Measurements from ENCODE around the gene MEPCE.

The MEPCE gene

DNA sequence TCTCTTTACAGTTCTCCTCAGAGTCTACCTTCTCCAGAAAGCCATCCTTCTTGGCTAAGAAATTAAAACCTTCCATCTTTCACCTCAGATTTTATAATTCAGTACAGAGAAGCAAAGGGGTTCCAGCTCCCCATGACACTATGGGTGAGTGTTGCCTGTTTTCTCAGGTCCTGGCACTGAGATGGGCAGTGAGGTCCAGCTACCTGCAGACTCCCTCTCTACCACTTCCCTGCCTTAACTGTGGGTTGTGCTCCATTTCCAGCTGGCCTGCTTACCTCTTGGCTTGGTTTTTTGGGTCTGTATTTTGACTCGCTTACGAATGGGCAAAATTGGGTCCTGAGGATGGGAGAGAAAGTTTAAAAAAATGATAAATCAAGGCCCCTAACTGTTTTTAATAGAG lies 27.4 kb upstream of the MEPCE start:
- Histone ChIP-seq H4K20me1 (ENCODE audit: insufficient read depth) (no peaks in the 10 kb centered on the region), H3K4me2 (no peak overlapping the region), H3K4me1 (ENCODE audit: low read depth, poor library complexity, severe bottlenecking) (peaks cover 17% of the 10 kb centered on the region), H3K79me2 (ENCODE audit: insufficient read depth, low read depth) (no peaks in the 10 kb centered on the region), H3K9ac (no peak overlapping the region), H3K27ac (no peak overlapping the region), H3K36me3 (ENCODE audit: insufficient read depth) (no peaks in the 10 kb centered on the region), H3K4me3 (IDR thresholded peaks at IDR 0.05; ENCODE audit: insufficient read depth, low read depth, low read length) (no peak overlapping the region), H2AFZ (ENCODE audit: low read depth) (no peak overlapping the region), H3K27me3 (ENCODE audit: insufficient read depth, low read depth) (peaks cover 42% of the 10 kb centered on the region)
- TF ChIP-seq, protein P1, sequence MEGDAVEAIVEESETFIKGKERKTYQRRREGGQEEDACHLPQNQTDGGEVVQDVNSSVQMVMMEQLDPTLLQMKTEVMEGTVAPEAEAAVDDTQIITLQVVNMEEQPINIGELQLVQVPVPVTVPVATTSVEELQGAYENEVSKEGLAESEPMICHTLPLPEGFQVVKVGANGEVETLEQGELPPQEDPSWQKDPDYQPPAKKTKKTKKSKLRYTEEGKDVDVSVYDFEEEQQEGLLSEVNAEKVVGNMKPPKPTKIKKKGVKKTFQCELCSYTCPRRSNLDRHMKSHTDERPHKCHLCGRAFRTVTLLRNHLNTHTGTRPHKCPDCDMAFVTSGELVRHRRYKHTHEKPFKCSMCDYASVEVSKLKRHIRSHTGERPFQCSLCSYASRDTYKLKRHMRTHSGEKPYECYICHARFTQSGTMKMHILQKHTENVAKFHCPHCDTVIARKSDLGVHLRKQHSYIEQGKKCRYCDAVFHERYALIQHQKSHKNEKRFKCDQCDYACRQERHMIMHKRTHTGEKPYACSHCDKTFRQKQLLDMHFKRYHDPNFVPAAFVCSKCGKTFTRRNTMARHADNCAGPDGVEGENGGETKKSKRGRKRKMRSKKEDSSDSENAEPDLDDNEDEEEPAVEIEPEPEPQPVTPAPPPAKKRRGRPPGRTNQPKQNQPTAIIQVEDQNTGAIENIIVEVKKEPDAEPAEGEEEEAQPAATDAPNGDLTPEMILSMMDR (conservative IDR thresholded peaks at IDR 0.05; ENCODE audit: low read depth, low read length): no peak

DNA sequence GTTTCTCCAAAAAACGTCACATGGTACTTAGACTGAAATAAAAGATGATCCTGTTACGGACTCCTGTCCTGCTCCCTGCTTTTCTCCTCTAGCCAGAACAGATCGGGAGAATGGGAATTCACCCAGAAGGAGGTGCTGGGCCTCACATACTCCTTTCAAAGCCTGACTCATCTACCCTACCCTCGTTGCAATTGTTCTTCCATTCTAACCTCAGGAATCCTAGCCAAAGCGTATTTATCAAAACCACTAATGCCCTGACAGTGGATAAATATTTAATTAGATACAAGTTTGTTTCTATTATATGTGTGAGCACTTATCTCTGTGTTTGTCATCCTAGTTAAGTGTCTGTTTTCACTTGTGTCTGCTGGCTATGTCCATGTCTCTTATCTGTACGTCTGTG lies 22.9 kb upstream of the MEPCE start:
- no peaks in the 10 kb centered on the region for H4K20me1 ChIP-seq (ENCODE audit: insufficient read depth)
- no peaks in the 10 kb centered on the region for H3K36me3 ChIP-seq (ENCODE audit: insufficient read depth)
- no peak overlapping the region for H3K4me2 ChIP-seq
- peaks cover 25% of the 10 kb centered on the region; the same call in 1 of the 2 replicates for H3K27me3 ChIP-seq (ENCODE audit: insufficient read depth, low read depth)
- H3K4me1 ChIP-seq (ENCODE audit: low read depth, poor library complexity, severe bottlenecking): peaks cover 11% of the 10 kb centered on the region
- no peak overlapping the region for H3K27ac ChIP-seq
- H3K4me3 ChIP-seq (IDR thresholded peaks at IDR 0.05; ENCODE audit: insufficient read depth, low read depth, low read length): no peak overlapping the region
- H3K79me2 ChIP-seq (ENCODE audit: insufficient read depth, low read depth): no peaks in the 10 kb centered on the region
- TF ChIP-seq, protein P1 (conservative IDR thresholded peaks at IDR 0.05; ENCODE audit: low read depth, low read length): no peak
- no peak overlapping the region for H3K9ac ChIP-seq
- H2AFZ ChIP-seq (ENCODE audit: low read depth): no peak overlapping the region

DNA sequence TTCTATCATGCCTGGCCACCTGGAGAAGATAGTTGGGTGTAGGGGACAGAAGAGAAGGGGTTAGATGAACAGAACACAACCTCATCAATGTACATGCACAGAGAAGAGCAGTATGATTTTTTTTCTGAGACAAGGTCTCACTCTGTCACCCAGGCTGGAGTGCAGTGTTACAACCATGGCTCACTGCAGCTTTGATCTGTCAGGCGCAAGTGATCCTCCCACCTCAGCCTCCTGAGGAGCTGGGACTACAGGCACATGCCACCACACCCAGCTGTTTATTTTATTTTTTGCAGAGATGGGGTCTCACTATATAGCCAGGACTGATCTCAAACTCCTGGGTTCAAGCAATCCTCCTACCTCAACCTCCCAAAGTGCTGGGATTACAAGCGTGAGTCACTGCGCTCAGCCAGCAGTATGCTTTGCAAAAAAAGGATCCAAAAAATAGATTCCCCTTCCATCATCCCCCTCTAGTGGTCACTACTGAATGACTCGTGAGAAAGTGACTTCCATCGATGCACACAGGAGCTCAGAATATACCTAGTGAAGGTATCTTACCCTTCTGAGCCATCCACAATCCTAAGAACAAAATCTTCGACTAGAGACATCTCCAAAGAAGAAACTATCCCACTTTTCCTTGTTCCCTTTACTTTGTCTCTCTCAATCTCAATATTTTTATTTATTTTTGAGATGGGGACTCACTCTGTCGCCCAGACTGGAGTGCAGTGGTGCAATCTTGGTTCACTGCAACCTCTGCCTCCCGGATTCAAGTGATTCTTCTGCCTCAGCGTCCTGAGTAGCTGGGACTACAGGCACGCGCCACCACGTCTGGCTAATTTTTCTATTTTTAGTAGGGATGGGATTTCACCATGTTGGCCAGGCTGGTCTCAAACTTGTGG lies 22.1 kb upstream of the MEPCE start:
- Histone ChIP-seq H3K9ac (no peak overlapping the region), H3K4me3 (IDR thresholded peaks at IDR 0.05; ENCODE audit: insufficient read depth, low read depth, low read length) (no peak overlapping the region)

DNA sequence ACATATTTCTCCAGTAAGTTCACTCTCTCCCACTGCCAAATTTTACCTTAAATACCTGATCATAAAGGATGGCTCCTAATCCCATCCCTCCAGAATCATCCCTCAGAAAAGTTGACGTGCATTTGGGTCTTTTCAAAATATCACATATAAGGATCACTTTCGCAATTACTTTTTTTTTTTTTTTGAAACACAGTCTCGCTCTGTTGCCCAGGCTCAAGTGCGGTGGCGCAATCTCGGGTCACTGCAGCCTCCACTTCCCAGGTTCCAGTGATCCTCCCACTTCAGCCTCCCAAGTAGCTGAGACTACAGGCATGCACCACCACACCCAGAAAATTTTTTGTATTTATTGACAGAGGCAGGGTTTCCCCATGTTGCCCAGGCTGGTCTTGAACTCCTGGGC lies 18.5 kb upstream of the MEPCE start:
- TF ChIP-seq, protein P1 (conservative IDR thresholded peaks at IDR 0.05; ENCODE audit: low read depth, low read length): no peak
- Histone ChIP-seq H3K4me1 (ENCODE audit: low read depth, poor library complexity, severe bottlenecking) (peaks cover 11% of the 10 kb centered on the region), H3K27ac (no peak overlapping the region), H3K36me3 (ENCODE audit: insufficient read depth) (no peaks in the 10 kb centered on the region), H3K79me2 (ENCODE audit: insufficient read depth, low read depth) (no peaks in the 10 kb centered on the region), H3K4me3 (IDR thresholded peaks at IDR 0.05; ENCODE audit: insufficient read depth, low read depth, low read length) (no peak overlapping the region), H3K27me3 (ENCODE audit: insufficient read depth, low read depth) (peaks cover 18% of the 10 kb centered on the region; the same call in 1 of the 2 replicates), H4K20me1 (ENCODE audit: insufficient read depth) (no peaks in the 10 kb centered on the region), H2AFZ (ENCODE audit: low read depth) (no peak overlapping the region), H3K4me2 (no peak overlapping the region), H3K9ac (no peak overlapping the region)

More for the DNA sequence above, 22.1 kb upstream of the MEPCE start:
- Histone ChIP-seq H3K27ac (no peak overlapping the region), H4K20me1 (ENCODE audit: insufficient read depth) (no peaks in the 10 kb centered on the region), H3K27me3 (ENCODE audit: insufficient read depth, low read depth) (peaks cover 21% of the 10 kb centered on the region; the same call in 1 of the 2 replicates), H3K36me3 (ENCODE audit: insufficient read depth) (no peaks in the 10 kb centered on the region), H3K4me1 (ENCODE audit: low read depth, poor library complexity, severe bottlenecking) (peaks cover 11% of the 10 kb centered on the region), H3K79me2 (ENCODE audit: insufficient read depth, low read depth) (no peaks in the 10 kb centered on the region), H2AFZ (ENCODE audit: low read depth) (no peak overlapping the region), H3K4me2 (no peak overlapping the region)
- TF ChIP-seq, protein P1 (conservative IDR thresholded peaks at IDR 0.05; ENCODE audit: low read depth, low read length): peak; percentile 81
